A673 (cell line): ENCODE results near the gene DUS1L.

Source experiments
- CTCF ChIP-seq: fragments of 300-800, 200-600 bp; sonication (generic); conservative IDR thresholded peaks from 2 replicates; pipeline ENCODE4 v1.5.1; 2017; ENCODE audit warnings: low read depth, mild to moderate bottlenecking, antibody characterized with exemption, low read length, moderate library complexity, mixed read lengths
- EZH2 ChIP-seq: fragments of 200-600 bp; sonication (generic); IDR thresholded peaks from 2 replicates; pipeline ENCODE4 v1.6.1; 2017; ENCODE audit warnings: borderline replicate concordance, low read depth, mild to moderate bottlenecking, mixed read lengths, antibody characterized with exemption, low read length; ENCODE audit not compliant: poor library complexity, severe bottlenecking

GRCh38 chr17:82034371-82035011 lies 31.1 kb downstream of the DUS1L start:
- TF ChIP-seq CTCF (no peak), EZH2 (no peak)
